Measurements from ENCODE around the gene MYMK.

The MYMK gene

DNA sequence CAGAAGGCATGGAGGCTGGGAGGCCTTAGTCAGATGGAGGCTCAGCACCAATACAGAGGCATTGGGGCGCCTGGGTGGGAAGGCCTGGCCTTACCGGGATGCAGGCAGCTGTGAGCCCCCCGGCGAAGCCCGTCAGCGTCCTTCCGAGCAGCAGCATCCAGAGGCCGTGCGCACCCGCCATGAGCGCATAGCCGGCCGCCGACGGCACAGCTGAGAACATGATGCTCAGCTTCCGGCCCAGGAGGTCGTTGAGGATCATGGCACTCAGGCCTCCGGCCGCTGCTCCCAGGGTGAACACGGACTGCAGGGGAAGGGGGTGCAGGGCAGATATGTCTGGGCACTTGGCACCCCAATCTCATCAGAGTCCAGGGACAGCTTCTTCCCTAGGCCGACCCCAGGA lies 47.8 kb downstream of the MYMK start:
- no peak overlapping the region for H3K4me2 ChIP-seq (ENCODE audit: insufficient read depth, low read length)
- no peak overlapping the region for H3K4me3 ChIP-seq (ENCODE audit: low read depth in 1 of 2, low read length in 2 of 2)

DNA sequence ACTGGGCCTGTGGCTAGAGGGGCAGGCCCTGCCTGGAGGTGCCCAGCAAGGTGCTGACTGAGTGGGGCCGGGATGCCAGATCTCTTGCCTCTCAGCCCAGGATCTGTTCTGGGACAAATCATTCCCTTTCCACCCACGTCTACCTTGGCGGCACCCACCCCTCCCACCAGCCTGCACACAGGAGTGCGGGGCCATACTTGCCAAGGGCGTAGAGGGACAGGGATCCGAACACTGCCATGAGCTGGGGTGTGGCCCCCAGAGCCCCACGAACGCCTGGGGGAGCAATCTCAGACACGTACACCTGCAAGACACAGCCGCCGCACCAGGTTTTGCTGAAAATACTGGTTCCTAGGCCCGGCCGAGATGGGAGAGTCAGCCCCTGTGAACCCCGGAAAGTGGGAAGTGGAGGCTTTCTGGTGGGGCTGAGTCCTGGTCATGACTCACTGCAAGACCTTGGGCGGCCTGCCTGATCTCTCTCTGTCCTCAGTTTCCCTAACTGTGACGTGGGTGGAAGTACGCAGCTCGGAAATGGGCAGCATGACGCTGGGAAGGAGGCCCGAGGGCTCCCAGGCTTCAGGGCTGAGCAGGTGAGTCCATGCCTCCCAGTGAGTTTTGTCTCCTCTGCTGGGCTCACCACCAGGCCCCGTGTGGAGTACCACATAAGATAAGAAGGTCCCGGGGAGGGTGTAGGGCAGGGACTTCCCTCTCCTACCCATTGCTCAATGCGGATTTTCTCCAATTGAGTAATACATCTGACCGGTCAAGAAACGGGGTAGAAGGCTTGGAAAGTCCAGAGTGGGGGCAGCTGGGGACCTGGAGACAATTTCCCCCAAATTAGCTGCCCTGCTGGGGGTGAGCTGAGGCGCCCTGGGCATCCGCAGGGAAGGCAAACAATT lies 48.5 kb downstream of the MYMK start:
- H3K9ac ChIP-seq (ENCODE audit: low read depth, low read length), result no peak overlapping the region
- H3K79me2 ChIP-seq (ENCODE audit: insufficient read depth, low read length), result 0 out of 2 replicates have a peak, but pooled peaks cover 3% of the 10 kb centered on the region
- peaks cover 25% of the 10 kb centered on the region for H3K4me1 ChIP-seq (ENCODE audit: insufficient read depth, low read length)
- no peaks in the 10 kb centered on the region for H3K9me3 ChIP-seq (ENCODE audit: insufficient read depth, low read length, severe bottlenecking)
- no peak overlapping the region for H3K4me3 ChIP-seq (ENCODE audit: low read depth in 1 of 2, low read length in 2 of 2)
- peaks cover 24% of the 10 kb centered on the region for H3K36me3 ChIP-seq (ENCODE audit: insufficient read depth, low read length)
- H3K27ac ChIP-seq (ENCODE audit: low read length), result no peak overlapping the region
- H2AFZ ChIP-seq (ENCODE audit: low read depth, low read length), result no peak overlapping the region
- H4K20me1 ChIP-seq (ENCODE audit: insufficient read depth, low read length), result no peaks in the 10 kb centered on the region
- ATAC-seq (ENCODE audit: insufficient read depth, low read depth) (no peak), DNase-seq (no peak)
- no peaks in the 10 kb centered on the region for H3K27me3 ChIP-seq (ENCODE audit: insufficient read depth, low read length, poor library complexity)
- TF ChIP-seq EZH2 (IDR thresholded peaks at IDR 0.05; ENCODE audit: borderline replicate concordance, low read depth, low read length, severe bottlenecking), result no peak
- TF ChIP-seq, protein P1, sequence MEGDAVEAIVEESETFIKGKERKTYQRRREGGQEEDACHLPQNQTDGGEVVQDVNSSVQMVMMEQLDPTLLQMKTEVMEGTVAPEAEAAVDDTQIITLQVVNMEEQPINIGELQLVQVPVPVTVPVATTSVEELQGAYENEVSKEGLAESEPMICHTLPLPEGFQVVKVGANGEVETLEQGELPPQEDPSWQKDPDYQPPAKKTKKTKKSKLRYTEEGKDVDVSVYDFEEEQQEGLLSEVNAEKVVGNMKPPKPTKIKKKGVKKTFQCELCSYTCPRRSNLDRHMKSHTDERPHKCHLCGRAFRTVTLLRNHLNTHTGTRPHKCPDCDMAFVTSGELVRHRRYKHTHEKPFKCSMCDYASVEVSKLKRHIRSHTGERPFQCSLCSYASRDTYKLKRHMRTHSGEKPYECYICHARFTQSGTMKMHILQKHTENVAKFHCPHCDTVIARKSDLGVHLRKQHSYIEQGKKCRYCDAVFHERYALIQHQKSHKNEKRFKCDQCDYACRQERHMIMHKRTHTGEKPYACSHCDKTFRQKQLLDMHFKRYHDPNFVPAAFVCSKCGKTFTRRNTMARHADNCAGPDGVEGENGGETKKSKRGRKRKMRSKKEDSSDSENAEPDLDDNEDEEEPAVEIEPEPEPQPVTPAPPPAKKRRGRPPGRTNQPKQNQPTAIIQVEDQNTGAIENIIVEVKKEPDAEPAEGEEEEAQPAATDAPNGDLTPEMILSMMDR (IDR thresholded peaks at IDR 0.05; ENCODE audit: borderline replicate concordance, extremely low read depth, low read length, poor library complexity, severe bottlenecking), result no peak
- no peak overlapping the region for H3K4me2 ChIP-seq (ENCODE audit: insufficient read depth, low read length)

More for the DNA sequence above, 47.8 kb downstream of the MYMK start:
- H3K9me3 ChIP-seq (ENCODE audit: insufficient read depth, low read length, severe bottlenecking), result no peaks in the 10 kb centered on the region
- 0 out of 2 replicates have a peak, but pooled peaks cover 3% of the 10 kb centered on the region for H3K79me2 ChIP-seq (ENCODE audit: insufficient read depth, low read length)
- TF ChIP-seq EZH2 (IDR thresholded peaks at IDR 0.05; ENCODE audit: borderline replicate concordance, low read depth, low read length, severe bottlenecking), result no peak
- TF ChIP-seq, protein P1 (IDR thresholded peaks at IDR 0.05; ENCODE audit: borderline replicate concordance, extremely low read depth, low read length, poor library complexity, severe bottlenecking), result no peak
- no peak overlapping the region for H3K9ac ChIP-seq (ENCODE audit: low read depth, low read length)
- DNase-seq, result no peak
- H3K27ac ChIP-seq (ENCODE audit: low read length), result no peak overlapping the region
- no peak for ATAC-seq (ENCODE audit: insufficient read depth, low read depth)
- H3K36me3 ChIP-seq (ENCODE audit: insufficient read depth, low read length), result peaks cover 20% of the 10 kb centered on the region
- no peaks in the 10 kb centered on the region for H4K20me1 ChIP-seq (ENCODE audit: insufficient read depth, low read length)
- peaks cover 25% of the 10 kb centered on the region for H3K4me1 ChIP-seq (ENCODE audit: insufficient read depth, low read length)
- H3K27me3 ChIP-seq (ENCODE audit: insufficient read depth, low read length, poor library complexity), result no peaks in the 10 kb centered on the region
- H2AFZ ChIP-seq (ENCODE audit: low read depth, low read length), result no peak overlapping the region

DNA sequence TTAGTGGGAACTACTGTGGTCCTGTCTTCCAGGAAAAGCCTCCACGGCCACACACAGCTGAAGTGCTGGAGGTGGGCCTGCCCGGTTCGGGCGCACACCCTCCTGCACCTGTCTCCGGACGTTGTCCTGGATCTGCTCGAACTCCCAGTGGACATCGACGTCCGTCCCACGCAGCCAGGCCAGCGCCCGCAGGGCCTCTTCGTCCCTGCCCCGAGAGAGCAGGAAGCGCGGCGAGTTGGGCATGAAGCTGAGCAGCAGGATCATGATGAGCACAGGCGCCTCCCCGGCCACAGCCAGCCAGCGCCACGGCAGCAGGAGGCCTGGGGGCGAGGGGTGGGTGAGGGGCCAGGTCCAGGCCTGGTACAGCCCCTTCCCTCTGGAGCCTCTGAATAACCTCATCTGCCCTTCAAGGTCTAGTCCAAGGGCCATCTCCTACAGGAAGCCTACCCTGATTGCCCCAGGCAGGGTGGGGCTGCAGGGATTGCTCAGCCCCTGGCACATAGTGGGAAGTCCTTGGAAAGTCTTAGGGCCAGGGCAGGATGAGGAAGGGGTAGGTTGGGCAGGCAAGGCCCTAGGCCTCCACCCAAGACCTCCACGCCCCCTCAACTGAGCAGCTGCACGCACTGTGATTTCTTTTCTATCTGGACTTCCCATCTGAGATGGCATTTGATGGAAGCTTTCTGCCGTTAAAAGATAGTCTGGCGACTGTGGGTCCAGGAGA lies 49.3 kb downstream of the MYMK start:
- no peaks in the 10 kb centered on the region for H3K9me3 ChIP-seq (ENCODE audit: insufficient read depth, low read length, severe bottlenecking)
- H3K9ac ChIP-seq (ENCODE audit: low read depth, low read length), result no peak overlapping the region
- H3K36me3 ChIP-seq (ENCODE audit: insufficient read depth, low read length), result peaks cover 24% of the 10 kb centered on the region
- no peaks in the 10 kb centered on the region for H3K27me3 ChIP-seq (ENCODE audit: insufficient read depth, low read length, poor library complexity)
- TF ChIP-seq, protein P1 (IDR thresholded peaks at IDR 0.05; ENCODE audit: borderline replicate concordance, extremely low read depth, low read length, poor library complexity, severe bottlenecking), result no peak
- TF ChIP-seq EZH2 (IDR thresholded peaks at IDR 0.05; ENCODE audit: borderline replicate concordance, low read depth, low read length, severe bottlenecking), result no peak
- no peak overlapping the region for H2AFZ ChIP-seq (ENCODE audit: low read depth, low read length)
- DNase-seq (no peak), ATAC-seq (ENCODE audit: insufficient read depth, low read depth) (no peak)
- no peaks in the 10 kb centered on the region for H4K20me1 ChIP-seq (ENCODE audit: insufficient read depth, low read length)
- no peak overlapping the region for H3K4me2 ChIP-seq (ENCODE audit: insufficient read depth, low read length)
- H3K27ac ChIP-seq (ENCODE audit: low read length), result no peak overlapping the region
- H3K4me3 ChIP-seq (ENCODE audit: low read depth in 1 of 2, low read length in 2 of 2), result no peak overlapping the region
- H3K79me2 ChIP-seq (ENCODE audit: insufficient read depth, low read length), result 0 out of 2 replicates have a peak, but pooled peaks cover 3% of the 10 kb centered on the region
- H3K4me1 ChIP-seq (ENCODE audit: insufficient read depth, low read length), result peaks cover 25% of the 10 kb centered on the region

Measured in DND-41 (cell line).